H9 (cell line): ENCODE results near the gene DBNL. TPM values are rescaled to one million over a fixed set of nuclear protein-coding genes. Genes with fewer than 3 reads are reported as not detected.

Experiments used
- DNase-seq: peaks from one replicate; pipeline ENCODE4 v3.0.0-alpha.2; 2017
- H2AFZ ChIP-seq: one replicate; pipeline ENCODE4 v1.6.1; 2013; ENCODE audit warnings: mild to moderate bottlenecking, low read length, control low read depth, moderate library complexity
- H2AK5ac ChIP-seq: 2 replicates; pipeline ENCODE4 v1.6.1; 2013; ENCODE audit warnings: low read length, control low read depth, mixed read lengths; ENCODE audit not compliant: insufficient read length
- H2BK120ac ChIP-seq: one replicate; pipeline ENCODE4 v1.6.1; 2013; ENCODE audit warnings: low read depth, mild to moderate bottlenecking, low read length, control low read depth, inconsistent platforms; ENCODE audit not compliant: poor library complexity, severe bottlenecking
- H2BK12ac ChIP-seq: 2 replicates; pipeline ENCODE4 v1.6.1; 2013; ENCODE audit warnings: low read length, control low read depth, mixed read lengths, low read depth; ENCODE audit not compliant: insufficient read length
- H2BK15ac ChIP-seq: 2 replicates; pipeline ENCODE4 v1.6.1; 2013; ENCODE audit warnings: low read depth, low read length, control low read depth
- H2BK20ac ChIP-seq: one replicate; pipeline ENCODE4 v1.6.1; 2013; ENCODE audit warnings: low read depth, mild to moderate bottlenecking, low read length, control low read depth, inconsistent platforms; ENCODE audit not compliant: poor library complexity, severe bottlenecking
- H2BK5ac ChIP-seq: 2 replicates; pipeline ENCODE4 v1.6.1; 2013; ENCODE audit warnings: low read length, control low read depth, mixed read lengths; ENCODE audit not compliant: insufficient read length
- H3K14ac ChIP-seq: 2 replicates; pipeline ENCODE4 v1.6.1; 2013; ENCODE audit warnings: low read length, control low read depth; ENCODE audit not compliant: insufficient read depth
- H3K18ac ChIP-seq: 2 replicates; pipeline ENCODE4 v1.6.1; 2013; ENCODE audit warnings: low read depth, mild to moderate bottlenecking, mixed read lengths, low read length, control low read depth; ENCODE audit not compliant: insufficient read length
- H3K23ac ChIP-seq: 2 replicates; pipeline ENCODE4 v1.6.1; 2013; ENCODE audit warnings: low read length, control low read depth, mixed read lengths, low read depth; ENCODE audit not compliant: insufficient read length
- H3K23me2 ChIP-seq: 2 replicates; pipeline ENCODE4 v1.6.1; 2013; ENCODE audit warnings: low read depth, mild to moderate bottlenecking, mixed read lengths, low read length, control low read depth; ENCODE audit not compliant: insufficient read length, poor library complexity, severe bottlenecking
- H3K27ac ChIP-seq: 2 replicates; pipeline ENCODE4 v1.5.1; 2013; ENCODE audit warnings: low read length, control low read depth, mixed read lengths, low read depth; ENCODE audit not compliant: insufficient read length
- H3K27me3 ChIP-seq: 2 replicates; pipeline ENCODE4 v1.6.1; 2013; ENCODE audit warnings: low read length, control low read depth, inconsistent platforms; ENCODE audit not compliant: insufficient read depth
- H3K4ac ChIP-seq: 2 replicates; pipeline ENCODE4 v1.6.1; 2013; ENCODE audit warnings: low read depth, mild to moderate bottlenecking, control low read depth, inconsistent platforms, low read length, moderate library complexity
- H3K4me1 ChIP-seq: 2 replicates; pipeline ENCODE4 v1.6.1; 2013; ENCODE audit warnings: low read length, control low read depth, inconsistent platforms; ENCODE audit not compliant: insufficient read depth
- H3K4me2 ChIP-seq: 2 replicates; pipeline ENCODE4 v1.6.1; 2013; ENCODE audit warnings: low read length, control low read depth, mixed read lengths; ENCODE audit not compliant: insufficient read length, insufficient read depth
- H3K56ac ChIP-seq: 2 replicates; pipeline ENCODE4 v1.6.1; 2013; ENCODE audit warnings: low read depth, mild to moderate bottlenecking, mixed read lengths, low read length, control low read depth; ENCODE audit not compliant: insufficient read length
- H3K79me1 ChIP-seq: 2 replicates; pipeline ENCODE4 v1.6.1; 2013; ENCODE audit warnings: low read depth, mild to moderate bottlenecking, moderate library complexity, low read length, control low read depth, inconsistent platforms; ENCODE audit not compliant: insufficient read depth, poor library complexity, severe bottlenecking
- H3K79me2 ChIP-seq: 2 replicates; pipeline ENCODE4 v1.6.1; 2013; ENCODE audit warnings: low read length, control low read depth, inconsistent platforms; ENCODE audit not compliant: insufficient read depth
- H3K9ac ChIP-seq: 2 replicates; pipeline ENCODE4 v1.6.1; 2013; ENCODE audit warnings: low read length, control low read depth, mixed read lengths; ENCODE audit not compliant: insufficient read length; ENCODE audit errors: extremely low read depth
- H3K9me3 ChIP-seq: one replicate; pipeline ENCODE4 v1.6.1; 2013; ENCODE audit warnings: low read depth, low read length, inconsistent platforms; ENCODE audit not compliant: control insufficient read depth
- H3T11ph ChIP-seq: one replicate; pipeline ENCODE4 v1.6.1; 2013; ENCODE audit warnings: mild to moderate bottlenecking, low read length, control low read depth, inconsistent platforms
- H4K20me1 ChIP-seq: one replicate; pipeline ENCODE4 v1.6.1; 2013; ENCODE audit not compliant: control insufficient read depth, insufficient read length, insufficient read depth
- H4K5ac ChIP-seq: 2 replicates; pipeline ENCODE4 v1.6.1; 2013; ENCODE audit warnings: low read depth, mild to moderate bottlenecking, mixed read lengths, low read length, control low read depth; ENCODE audit not compliant: insufficient read length
- H4K8ac ChIP-seq: replicated peaks from 2 replicates; pipeline ENCODE4 v1.6.1; 2013; ENCODE audit warnings: low read length, control low read depth, mixed read lengths, low read depth; ENCODE audit not compliant: insufficient read length
- H4K91ac ChIP-seq: 2 replicates; pipeline ENCODE4 v1.6.1; 2013; ENCODE audit warnings: low read depth, mild to moderate bottlenecking, moderate library complexity, mixed read lengths, low read length, control low read depth; ENCODE audit not compliant: insufficient read length
- H3K27ac Mint-ChIP-seq, 3 experiments: 2 replicates in 2 of 3; 3 replicates in 1 of 3; pipeline ENCODE4 v1.8.0; 2020 to 2021; ENCODE audit warnings: mixed read lengths in 3 of 3, mild to moderate bottlenecking in 1 of 3, moderate library complexity in 1 of 3
- H3K27me3 Mint-ChIP-seq: 2 replicates; pipeline ENCODE4 v1.8.0; 2021; ENCODE audit warnings: low read depth, mild to moderate bottlenecking, moderate library complexity, mixed read lengths
- H3K36me3 Mint-ChIP-seq, 3 experiments: 2 replicates in 2 of 3; 3 replicates in 1 of 3; pipeline ENCODE4 v1.8.0; 2020 to 2021; ENCODE audit warnings: low read depth in 3 of 3, mixed read lengths in 3 of 3; ENCODE audit not compliant: insufficient read depth in 1 of 3
- H3K4me1 Mint-ChIP-seq, 2 experiments: 2 replicates each; pipeline ENCODE4 v1.8.0; 2020; ENCODE audit warnings: mixed read lengths in 2 of 2
- H3K4me3 Mint-ChIP-seq, 2 experiments: 2 replicates in 1 of 2; 3 replicates in 1 of 2; pipeline ENCODE4 v1.8.0; 2020 to 2021; ENCODE audit warnings: mild to moderate bottlenecking in 2 of 2, mixed read lengths in 2 of 2, moderate library complexity in 1 of 2
- H3K9me3 Mint-ChIP-seq, 2 experiments: 2 replicates in 1 of 2; 3 replicates in 1 of 2; pipeline ENCODE4 v1.8.0; 2020; ENCODE audit warnings: mild to moderate bottlenecking in 2 of 2, mixed read lengths in 2 of 2, moderate library complexity in 1 of 2
- CTCF ChIP-seq: fragments of 200-600 bp; sonication (generic); conservative IDR thresholded peaks from 3 replicates; pipeline ENCODE4 v1.8.0; 2021; ENCODE audit warnings: antibody characterized with exemption, mild to moderate bottlenecking
- WGBS: extraction: QIAGEN DNeasy Blood & Tissue Kit; methylation state at CpG from one replicate; pipeline ENCODE4 v1.1.7; 2013; ENCODE audit warnings: missing lambda C conversion rate, low lambda C conversion rate, mixed read lengths; ENCODE audit not compliant: insufficient read length; ENCODE audit errors: extremely low coverage; 5-methylcytosine and 5-hydroxymethylcytosine counted together
- total RNA-seq: library from RNA; stranded (reverse); gene quantifications from 2 replicates; pipeline ENCODE4 v1.2.1, GENCODE V29; 2021

DBNL gene
- total RNA-seq, 1 experiment from 2014 or later: 51.3 TPM

GRCh38 chr7:44085546-44085945 lies 41.0 kb downstream of the DBNL start:
- no peak overlapping the region; a peak in 1 of 7 replicates for H3K27ac Mint-ChIP-seq
- Histone ChIP-seq H4K91ac (no peak overlapping the region), H3T11ph (no peak overlapping the region), H3K4me2 (no peak overlapping the region), H3K23ac (no peak overlapping the region), H2AFZ (no peak overlapping the region), H3K79me2 (no peaks in the 10 kb centered on the region), H3K9me3 (no peaks in the 10 kb centered on the region), H2BK20ac (no peak overlapping the region), H3K27me3 (no peaks in the 10 kb centered on the region; the same call in 1 of the 2 replicates), H2AK5ac (no peak overlapping the region), H2BK15ac (no peak overlapping the region), H3K4me1 (peaks cover 4% of the 10 kb centered on the region; the same call in 1 of the 2 replicates), H3K14ac (no peak overlapping the region), H2BK120ac (no peak overlapping the region), H3K27ac (no peak overlapping the region), H3K23me2 (no peaks in the 10 kb centered on the region), H3K56ac (no peak overlapping the region), H3K79me1 (no peaks in the 10 kb centered on the region), H4K8ac (no peak overlapping the region), H3K18ac (peak overlapping the region; percentile 16), H2BK5ac (no peak overlapping the region), H3K9ac (no peak overlapping the region), H3K4ac (no peak overlapping the region), H2BK12ac (no peak overlapping the region), H4K20me1 (no peaks in the 10 kb centered on the region), H4K5ac (no peak overlapping the region)
- H3K4me3 Mint-ChIP-seq: no peak overlapping the region
- TF ChIP-seq CTCF: peak; percentile 42
- DNase-seq: no peak
- H3K9me3 Mint-ChIP-seq: no peaks in the 10 kb centered on the region; a peak in 1 of 5 replicates
- WGBS: no CpG with 5 or more reads among the region's 3 CpGs
- peaks cover 5 to 6% (median 5%) of the 10 kb centered on the region in 3 experiments; a peak in 5 of 7 replicates for H3K36me3 Mint-ChIP-seq
- peaks cover 12 to 23% of the 10 kb centered on the region in 2 experiments for H3K4me1 Mint-ChIP-seq
- H3K27me3 Mint-ChIP-seq: peaks cover 20% of the 10 kb centered on the region
